Keratinocyte (primary cell): ENCODE data around the gene REPS1. TPM values are rescaled to one million over a fixed set of nuclear protein-coding genes. Genes with fewer than 3 reads are reported as not detected.

ENCODE experiments used
- DNase-seq: peaks from one replicate; pipeline ENCODE4 v3.0.0-alpha.2; 2011; ENCODE audit warnings: low read depth, missing footprints, low spot score
- FAIRE-seq: peaks from 2 replicates; lab custom pipeline; 2011; peaks lifted over from hg19 to GRCh38; lab: Jason Lieb, UNC
- H2AFZ ChIP-seq: 2 replicates; pipeline ENCODE4 v1.6.0; 2012; ENCODE audit warnings: low read length, control low read depth, inconsistent platforms; ENCODE audit not compliant: control insufficient read depth
- H3K27ac ChIP-seq: 2 replicates; pipeline ENCODE4 v1.5.1; 2011; ENCODE audit warnings: low read length; ENCODE audit not compliant: control insufficient read depth, insufficient read depth
- H3K27me3 ChIP-seq: 3 replicates; pipeline ENCODE4 v1.6.0; 2011; ENCODE audit warnings: low read length; ENCODE audit not compliant: control insufficient read depth, insufficient read depth; ENCODE audit errors: extremely low read depth
- H3K36me3 ChIP-seq, 2 experiments: 2 replicates in 1 of 2; 3 replicates in 1 of 2; pipeline ENCODE4 v1.5.1; 2011; ENCODE audit warnings: low read length in 2 of 2, mild to moderate bottlenecking in 1 of 2; ENCODE audit not compliant: control insufficient read depth in 2 of 2, insufficient read depth in 2 of 2; ENCODE audit errors: extremely low read depth in 1 of 2
- H3K4me1 ChIP-seq: 3 replicates; pipeline ENCODE4 v1.5.1; 2011; ENCODE audit warnings: low read length; ENCODE audit not compliant: control insufficient read depth, insufficient read depth; ENCODE audit errors: extremely low read depth
- H3K4me2 ChIP-seq: 3 replicates; pipeline ENCODE4 v1.6.0; 2011; ENCODE audit warnings: low read depth, low read length; ENCODE audit not compliant: control insufficient read depth, insufficient read depth; ENCODE audit errors: extremely low read depth
- H3K4me3 ChIP-seq, 3 experiments: fragments of 200-600 bp in 1 of 3; sonication (generic) in 1 of 3; 2 replicates in 2 of 3; 3 replicates in 1 of 3; pipeline ENCODE4 v1.5.1; 2011 to 2016; ENCODE audit warnings: low read length in 3 of 3, mild to moderate bottlenecking in 3 of 3, control low read depth in 2 of 3, inconsistent platforms in 1 of 3, low read depth in 1 of 3, mixed read lengths in 1 of 3, mixed run types in 1 of 3, moderate library complexity in 1 of 3; ENCODE audit not compliant: control insufficient read depth in 2 of 3, insufficient read depth in 2 of 3; ENCODE audit errors: extremely low read depth in 1 of 3
- H3K79me2 ChIP-seq: 2 replicates; pipeline ENCODE4 v1.6.0; 2012; ENCODE audit warnings: low read length; ENCODE audit not compliant: control insufficient read depth, insufficient read depth
- H3K9ac ChIP-seq: 3 replicates; pipeline ENCODE4 v1.6.0; 2011; ENCODE audit warnings: low read length; ENCODE audit not compliant: control insufficient read depth, insufficient read depth; ENCODE audit errors: extremely low read depth
- H3K9me1 ChIP-seq: 3 replicates; pipeline ENCODE4 v1.6.0; 2011; ENCODE audit warnings: low read length; ENCODE audit not compliant: control insufficient read depth, insufficient read depth; ENCODE audit errors: extremely low read depth
- H3K9me3 ChIP-seq: 2 replicates; pipeline ENCODE4 v1.5.1; 2012; ENCODE audit warnings: low read depth, low read length; ENCODE audit not compliant: control insufficient read depth
- H4K20me1 ChIP-seq: 3 replicates; pipeline ENCODE4 v1.6.0; 2011; ENCODE audit warnings: low read length; ENCODE audit not compliant: control insufficient read depth, insufficient read depth; ENCODE audit errors: extremely low read depth
- EZH2 ChIP-seq: IDR thresholded peaks from one replicate; pipeline ENCODE4 v1.6.1; 2012; ENCODE audit warnings: inconsistent platforms, mild to moderate bottlenecking, low read length, moderate library complexity
- dilution Hi-C: fragments of 300-500 bp; cut with MboI; formaldehyde crosslinking; loops from one replicate; pipeline ENCODE4 v1.7.0; 2020; ENCODE audit warnings: low sequenced_read_pairs; ENCODE audit not compliant: extremely low pct_ligation_motif_present
- polyA plus RNA-seq, 5 experiments: library from polyadenylated mRNA; depleted of rRNA in 3 of 5; stranded (reverse) in 3 of 5; stranded (forward) in 1 of 5; unstranded in 1 of 5; fragments of >200 nt; gene quantifications; 1 replicate in 1 of 5; 2 replicates in 3 of 5; 3 replicates in 1 of 5; pipeline versions ENCODE4 v1.2.1 to v1.2.3, GENCODE V29; 2011 to 2012; ENCODE audit warnings: missing spikeins in 2 of 5, low read depth in 1 of 5, low replicate concordance in 1 of 5
- TF ChIP-seq, protein P1 (sequence below), 3 experiments: IDR thresholded peaks in 1 of 3; conservative IDR thresholded peaks in 1 of 3; optimal IDR thresholded peaks in 1 of 3; 2 replicates in 2 of 3; 3 replicates in 1 of 3; pipeline versions ENCODE3 to v1.5.1; 2011; ENCODE audit warnings: low read length in 3 of 3, mild to moderate bottlenecking in 3 of 3, moderate library complexity in 2 of 3, control low read depth in 1 of 3, inconsistent platforms in 1 of 3; ENCODE audit not compliant: insufficient read depth in 2 of 3; ENCODE audit errors: extremely low read depth in 1 of 3

Gene REPS1
- polyA plus RNA-seq, 1 donor (not counting 4 experiments of a cell fraction or from before 2014, with no cell fraction given): 61.3 TPM

GRCh38 chr6:138966870-138967269 lies 21.2 kb downstream of the REPS1 start:
- Histone ChIP-seq H3K27ac (no peak overlapping the region), H3K27me3 (no peaks in the 10 kb centered on the region), H3K4me3 (no peak overlapping the region), H3K4me2 (no peak overlapping the region), H3K4me1 (peaks cover 21% of the 10 kb centered on the region), H3K9me3 (no peaks in the 10 kb centered on the region), H3K36me3 (no peaks in the 10 kb centered on the region), H3K79me2 (peaks cover 85% of the 10 kb centered on the region), H3K9ac (no peak overlapping the region), H3K9me1 (no peaks in the 10 kb centered on the region), H2AFZ (no peak overlapping the region), H4K20me1 (no peaks in the 10 kb centered on the region)
- no peak for FAIRE-seq
- dilution Hi-C loops: no loop called here
- DNase-seq: no peak
- TF ChIP-seq, protein P1, sequence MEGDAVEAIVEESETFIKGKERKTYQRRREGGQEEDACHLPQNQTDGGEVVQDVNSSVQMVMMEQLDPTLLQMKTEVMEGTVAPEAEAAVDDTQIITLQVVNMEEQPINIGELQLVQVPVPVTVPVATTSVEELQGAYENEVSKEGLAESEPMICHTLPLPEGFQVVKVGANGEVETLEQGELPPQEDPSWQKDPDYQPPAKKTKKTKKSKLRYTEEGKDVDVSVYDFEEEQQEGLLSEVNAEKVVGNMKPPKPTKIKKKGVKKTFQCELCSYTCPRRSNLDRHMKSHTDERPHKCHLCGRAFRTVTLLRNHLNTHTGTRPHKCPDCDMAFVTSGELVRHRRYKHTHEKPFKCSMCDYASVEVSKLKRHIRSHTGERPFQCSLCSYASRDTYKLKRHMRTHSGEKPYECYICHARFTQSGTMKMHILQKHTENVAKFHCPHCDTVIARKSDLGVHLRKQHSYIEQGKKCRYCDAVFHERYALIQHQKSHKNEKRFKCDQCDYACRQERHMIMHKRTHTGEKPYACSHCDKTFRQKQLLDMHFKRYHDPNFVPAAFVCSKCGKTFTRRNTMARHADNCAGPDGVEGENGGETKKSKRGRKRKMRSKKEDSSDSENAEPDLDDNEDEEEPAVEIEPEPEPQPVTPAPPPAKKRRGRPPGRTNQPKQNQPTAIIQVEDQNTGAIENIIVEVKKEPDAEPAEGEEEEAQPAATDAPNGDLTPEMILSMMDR (optimal IDR thresholded peaks at IDR 0.05 in 1 of 3, IDR thresholded peaks at IDR 0.05 in 1 of 3, conservative IDR thresholded peaks at IDR 0.05 in 1 of 3; ENCODE audit: extremely low read depth in 1 of 3, insufficient read depth in 2 of 3, low read length in 3 of 3): no peak
- no peak for TF ChIP-seq EZH2

DNA sequence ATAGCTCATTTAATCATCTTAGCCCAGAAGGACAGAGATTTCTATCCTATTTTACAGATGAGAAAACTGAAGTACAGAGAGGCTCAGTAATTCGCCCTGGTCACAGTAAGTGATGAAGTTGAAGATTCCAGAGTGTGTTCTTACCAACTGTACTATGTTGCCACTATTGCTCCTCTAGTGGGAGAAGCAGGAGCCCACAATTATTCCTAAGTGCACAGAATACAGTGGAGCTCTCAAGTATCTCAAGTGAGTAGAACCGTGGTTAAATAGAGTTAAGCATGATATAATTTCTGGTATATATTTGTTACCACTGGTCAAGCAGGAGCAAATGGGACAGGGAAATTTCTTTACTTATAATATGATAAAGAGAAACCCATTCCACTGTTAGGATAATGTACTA lies 22.1 kb downstream of the REPS1 start:
- DNase-seq (no peak), FAIRE-seq (no peak)
- no peak overlapping the region for H3K9ac ChIP-seq
- no peaks in the 10 kb centered on the region for H4K20me1 ChIP-seq
- no peak overlapping the region for H3K4me3 ChIP-seq
- no peak overlapping the region for H2AFZ ChIP-seq
- no peak overlapping the region for H3K27ac ChIP-seq
- no peak for TF ChIP-seq EZH2
- TF ChIP-seq, protein P1 (optimal IDR thresholded peaks at IDR 0.05 in 1 of 3, IDR thresholded peaks at IDR 0.05 in 1 of 3, conservative IDR thresholded peaks at IDR 0.05 in 1 of 3; ENCODE audit: extremely low read depth in 1 of 3, insufficient read depth in 2 of 3, low read length in 3 of 3): no peak
- H3K36me3 ChIP-seq: no peaks in the 10 kb centered on the region
- dilution Hi-C loops: no loop called here
- peaks cover 13% of the 10 kb centered on the region for H3K4me1 ChIP-seq
- no peak overlapping the region for H3K4me2 ChIP-seq
- no peaks in the 10 kb centered on the region for H3K27me3 ChIP-seq
- no peaks in the 10 kb centered on the region for H3K9me1 ChIP-seq
- H3K79me2 ChIP-seq: peaks cover 92% of the 10 kb centered on the region
- no peaks in the 10 kb centered on the region for H3K9me3 ChIP-seq
